Endodermal cell (in vitro differentiated cells): ENCODE results near the gene SLC35F1. TPM values are rescaled to one million over a fixed set of nuclear protein-coding genes. Genes with fewer than 3 reads are reported as not detected.

Experiments
- DNase-seq: peaks from one replicate; pipeline ENCODE4 v3.0.0-alpha.2; 2017
- H3K27ac ChIP-seq: 2 replicates; pipeline ENCODE4 v1.5.1; 2013; ENCODE audit warnings: mild to moderate bottlenecking, low read depth, low read length, moderate library complexity
- H3K27me3 ChIP-seq: 2 replicates; pipeline ENCODE4 v1.6.1; 2013; ENCODE audit warnings: mild to moderate bottlenecking, low read length, moderate library complexity; ENCODE audit not compliant: insufficient read depth, control insufficient read depth, poor library complexity, severe bottlenecking
- H3K36me3 ChIP-seq: 2 replicates; pipeline ENCODE4 v1.7.0; 2013; ENCODE audit warnings: mild to moderate bottlenecking, low read length, moderate library complexity; ENCODE audit not compliant: control insufficient read depth, insufficient read depth
- H3K4me1 ChIP-seq: one replicate; pipeline ENCODE4 v1.7.0; 2013; ENCODE audit warnings: low read length; ENCODE audit not compliant: control insufficient read depth, insufficient read depth
- H3K4me3 ChIP-seq: 2 replicates; pipeline ENCODE4 v1.5.1; 2013; ENCODE audit warnings: mild to moderate bottlenecking, low read length, moderate library complexity
- H3K9ac ChIP-seq: 2 replicates; pipeline ENCODE4 v1.6.1; 2013; ENCODE audit warnings: mild to moderate bottlenecking, low read length, moderate library complexity; ENCODE audit not compliant: poor library complexity, severe bottlenecking; ENCODE audit errors: extremely low read depth
- H3K9me3 ChIP-seq: 2 replicates; pipeline ENCODE4 v1.6.1; 2013; ENCODE audit warnings: mild to moderate bottlenecking, low read length, moderate library complexity; ENCODE audit not compliant: control insufficient read depth
- H3K27ac Mint-ChIP-seq: 2 replicates; pipeline ENCODE4 v1.8.0; 2020; ENCODE audit warnings: mixed read lengths
- H3K27me3 Mint-ChIP-seq: 2 replicates; pipeline ENCODE4 v1.8.0; 2021; ENCODE audit warnings: mild to moderate bottlenecking, mixed read lengths; ENCODE audit not compliant: insufficient read depth
- H3K36me3 Mint-ChIP-seq: 2 replicates; pipeline ENCODE4 v1.8.0; 2020; ENCODE audit warnings: low read depth, mixed read lengths
- H3K4me1 Mint-ChIP-seq: 2 replicates; pipeline ENCODE4 v1.8.0; 2020; ENCODE audit warnings: mixed read lengths
- H3K4me3 Mint-ChIP-seq: 2 replicates; pipeline ENCODE4 v1.8.0; 2020; ENCODE audit warnings: mild to moderate bottlenecking, moderate library complexity, mixed read lengths
- H3K9me3 Mint-ChIP-seq: 2 replicates; pipeline ENCODE4 v1.8.0; 2020; ENCODE audit warnings: mild to moderate bottlenecking, mixed read lengths
- WGBS, 2 experiments: methylation state at CpG; one replicate each; pipeline versions ENCODE4 v1.1.5 to v1.1.7; 2013; ENCODE audit warnings: missing lambda C conversion rate in 2 of 2, mixed read lengths in 1 of 2; ENCODE audit not compliant: insufficient coverage in 1 of 2, insufficient read length in 1 of 2; 5-methylcytosine and 5-hydroxymethylcytosine counted together
- total RNA-seq, 2 donors: library from RNA; stranded (reverse); fragmentation: NEBNext Ultra II Directional in 1 of 2; extraction: Animal tissue kit (Norgen Biotek cat#: 25700) in 1 of 2; gene quantifications; 2 replicates in 1 of 2; 3 replicates in 1 of 2; pipeline ENCODE4 v1.2.1, GENCODE V29; 2021
- TF ChIP-seq, protein P1 (sequence below): fragments of 200-600 bp; sonication (generic); conservative IDR thresholded peaks from 2 replicates; pipeline ENCODE4 v1.5.0; 2021; ENCODE audit warnings: antibody characterized with exemption, mild to moderate bottlenecking

The SLC35F1 gene
- total RNA-seq, 2 donors from 2014 or later: 6.7 to 12.8 TPM

DNA sequence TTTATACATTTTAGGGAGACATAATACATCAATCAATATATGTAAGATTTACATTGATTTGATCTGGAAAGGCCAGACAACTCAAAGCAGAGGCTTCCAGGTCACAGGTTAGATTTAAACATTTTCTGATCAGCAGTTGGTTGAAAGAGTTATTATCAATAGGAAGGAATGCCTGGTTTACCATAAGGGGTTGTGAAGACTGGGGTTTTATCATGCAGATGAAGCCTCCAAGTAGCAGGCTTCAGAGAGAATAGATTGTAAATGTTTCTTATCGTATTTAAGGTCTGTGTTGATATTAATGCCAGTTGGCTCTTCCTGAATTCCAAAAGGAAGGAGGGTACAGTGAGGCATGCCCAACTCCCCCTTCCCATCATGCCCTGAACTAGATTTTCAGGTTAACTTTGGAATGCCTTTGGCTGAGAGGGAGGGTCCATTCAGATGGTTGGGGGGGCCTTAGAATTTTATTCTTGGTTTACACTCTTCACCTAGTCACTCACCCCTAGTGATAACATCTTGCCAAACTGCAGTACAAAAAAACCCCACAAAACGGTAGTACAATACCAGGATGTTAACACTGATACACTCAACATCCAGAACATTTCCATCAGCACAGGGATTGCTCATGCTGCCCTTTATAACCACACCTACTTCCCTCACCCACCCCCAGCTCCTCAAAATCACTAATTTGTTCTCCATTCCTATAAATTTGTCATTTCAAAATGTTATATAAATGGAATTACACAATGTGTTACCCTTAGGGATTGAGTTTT lies 381.5 kb downstream of the SLC35F1 start:
- H3K27ac Mint-ChIP-seq: no peak overlapping the region
- 85% methylated on average over 2 of the region's 2 CpGs; no CpG with 5 or more reads in 1 of the 2 experiments for WGBS, 2 experiments
- TF ChIP-seq, protein P1, sequence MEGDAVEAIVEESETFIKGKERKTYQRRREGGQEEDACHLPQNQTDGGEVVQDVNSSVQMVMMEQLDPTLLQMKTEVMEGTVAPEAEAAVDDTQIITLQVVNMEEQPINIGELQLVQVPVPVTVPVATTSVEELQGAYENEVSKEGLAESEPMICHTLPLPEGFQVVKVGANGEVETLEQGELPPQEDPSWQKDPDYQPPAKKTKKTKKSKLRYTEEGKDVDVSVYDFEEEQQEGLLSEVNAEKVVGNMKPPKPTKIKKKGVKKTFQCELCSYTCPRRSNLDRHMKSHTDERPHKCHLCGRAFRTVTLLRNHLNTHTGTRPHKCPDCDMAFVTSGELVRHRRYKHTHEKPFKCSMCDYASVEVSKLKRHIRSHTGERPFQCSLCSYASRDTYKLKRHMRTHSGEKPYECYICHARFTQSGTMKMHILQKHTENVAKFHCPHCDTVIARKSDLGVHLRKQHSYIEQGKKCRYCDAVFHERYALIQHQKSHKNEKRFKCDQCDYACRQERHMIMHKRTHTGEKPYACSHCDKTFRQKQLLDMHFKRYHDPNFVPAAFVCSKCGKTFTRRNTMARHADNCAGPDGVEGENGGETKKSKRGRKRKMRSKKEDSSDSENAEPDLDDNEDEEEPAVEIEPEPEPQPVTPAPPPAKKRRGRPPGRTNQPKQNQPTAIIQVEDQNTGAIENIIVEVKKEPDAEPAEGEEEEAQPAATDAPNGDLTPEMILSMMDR: no peak

DNA sequence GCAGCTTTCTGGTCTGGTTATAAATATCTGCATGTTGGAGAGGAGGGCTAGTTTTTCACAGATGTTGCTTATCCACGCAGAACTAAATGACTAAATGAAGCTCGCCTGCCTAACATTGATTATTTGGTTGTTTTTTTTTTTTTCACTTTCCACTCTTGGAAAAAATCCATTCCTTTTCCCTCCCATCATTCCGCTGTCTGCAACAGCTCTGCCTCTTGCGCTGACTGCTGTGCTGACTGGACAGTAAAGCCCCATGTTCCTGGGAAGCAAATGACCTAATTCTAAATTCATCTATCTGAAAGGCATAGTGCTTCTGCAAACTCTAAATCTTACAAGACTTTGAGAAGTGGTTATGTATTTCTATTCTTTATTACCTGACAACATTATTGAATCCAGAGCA lies 385.5 kb downstream of the SLC35F1 start:
- peaks cover 7% of the 10 kb centered on the region for H3K9me3 Mint-ChIP-seq
- H3K27ac Mint-ChIP-seq: no peak overlapping the region
- H3K36me3 Mint-ChIP-seq: no peaks in the 10 kb centered on the region
- no peak overlapping the region for H3K4me3 Mint-ChIP-seq
- DNase-seq: no peak
- Histone ChIP-seq H3K9ac (no peak overlapping the region), H3K9me3 (peaks cover 16% of the 10 kb centered on the region), H3K4me3 (no peak overlapping the region), H3K4me1 (no peaks in the 10 kb centered on the region), H3K27me3 (no peaks in the 10 kb centered on the region), H3K36me3 (no peaks in the 10 kb centered on the region), H3K27ac (no peak overlapping the region)
- H3K27me3 Mint-ChIP-seq: no peaks in the 10 kb centered on the region
- TF ChIP-seq, protein P1: no peak
- H3K4me1 Mint-ChIP-seq: peaks cover 1% of the 10 kb centered on the region
- 97% methylated on average over 4 of the region's 4 CpGs; no CpG with 5 or more reads in 1 of the 2 experiments for WGBS, 2 experiments

More for the DNA sequence above, 381.5 kb downstream of the SLC35F1 start:
- H3K9ac ChIP-seq: no peak overlapping the region
- no peaks in the 10 kb centered on the region for H3K4me1 ChIP-seq
- H3K36me3 ChIP-seq: no peaks in the 10 kb centered on the region
- H3K9me3 Mint-ChIP-seq: peaks cover 7% of the 10 kb centered on the region
- no peak for DNase-seq
- no peaks in the 10 kb centered on the region for H3K27me3 ChIP-seq
- no peaks in the 10 kb centered on the region for H3K36me3 Mint-ChIP-seq
- H3K4me3 ChIP-seq: no peak overlapping the region
- H3K27me3 Mint-ChIP-seq: no peaks in the 10 kb centered on the region
- H3K9me3 ChIP-seq: peaks cover 16% of the 10 kb centered on the region
- no peak overlapping the region for H3K27ac ChIP-seq
- peaks cover 9% of the 10 kb centered on the region for H3K4me1 Mint-ChIP-seq
- H3K4me3 Mint-ChIP-seq: no peak overlapping the region

DNA sequence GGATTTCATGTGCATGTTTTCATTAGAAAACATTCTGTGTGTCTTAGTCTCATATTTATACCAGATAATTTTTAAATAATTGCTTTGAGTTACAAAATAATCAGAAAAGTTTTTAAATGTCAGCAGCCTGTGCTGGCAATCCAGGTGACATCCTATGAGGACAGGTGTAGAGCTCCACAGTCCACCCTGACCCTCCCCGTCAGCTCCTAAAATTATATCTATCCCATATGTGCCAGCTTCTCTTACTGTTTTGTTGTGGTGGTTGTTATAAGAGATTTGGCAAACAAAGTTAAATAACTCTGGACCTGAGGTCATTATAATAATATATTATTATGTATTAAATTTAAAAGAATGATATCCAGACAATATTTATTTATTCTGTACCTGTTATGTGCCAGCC lies 387.8 kb downstream of the SLC35F1 start:
- Histone ChIP-seq H3K36me3 (no peaks in the 10 kb centered on the region), H3K27ac (no peak overlapping the region), H3K27me3 (no peaks in the 10 kb centered on the region), H3K4me3 (no peak overlapping the region), H3K9ac (no peak overlapping the region), H3K4me1 (no peaks in the 10 kb centered on the region), H3K9me3 (no peaks in the 10 kb centered on the region)
- no peaks in the 10 kb centered on the region for H3K4me1 Mint-ChIP-seq
- no peaks in the 10 kb centered on the region for H3K27me3 Mint-ChIP-seq
- no peaks in the 10 kb centered on the region for H3K9me3 Mint-ChIP-seq
- TF ChIP-seq, protein P1: no peak
- WGBS, 2 experiments: no CpG with 5 or more reads among the region's 1 CpG
- no peak overlapping the region for H3K27ac Mint-ChIP-seq
- DNase-seq: no peak
- no peaks in the 10 kb centered on the region for H3K36me3 Mint-ChIP-seq
- H3K4me3 Mint-ChIP-seq: no peak overlapping the region
